IgD-negative memory B cell (primary cell): ENCODE results near the gene GBP3. TPM values are rescaled to one million over a fixed set of nuclear protein-coding genes. Genes with fewer than 3 reads are reported as not detected.
"Not testable (repeated sequence)": the region's sequence is repeated elsewhere in the genome, so short reads cannot be mapped to it uniquely, and the experiment has no call there.

Source experiments
- H3K27ac Mint-ChIP-seq, 3 donors: one replicate each; pipeline ENCODE4 v1.8.0; 2020 to 2022; ENCODE audit warnings: mild to moderate bottlenecking in 3 of 3, mixed read lengths in 3 of 3, moderate library complexity in 1 of 3
- H3K27me3 Mint-ChIP-seq: one replicate; pipeline ENCODE4 v1.8.0; 2021; ENCODE audit warnings: mixed read lengths
- H3K36me3 Mint-ChIP-seq: one replicate; pipeline ENCODE4 v1.8.0; 2020; ENCODE audit warnings: mild to moderate bottlenecking, mixed read lengths
- H3K4me1 Mint-ChIP-seq, 3 donors: one replicate each; pipeline ENCODE4 v1.8.0; 2020 to 2022; ENCODE audit warnings: mixed read lengths in 3 of 3, mild to moderate bottlenecking in 1 of 3
- H3K4me3 Mint-ChIP-seq, 4 donors: one replicate each; pipeline ENCODE4 v1.8.0; 2020 to 2022; ENCODE audit warnings: mild to moderate bottlenecking in 4 of 4, mixed read lengths in 4 of 4, moderate library complexity in 3 of 4
- H3K9me3 Mint-ChIP-seq, 3 donors: one replicate each; pipeline ENCODE4 v1.8.0; 2020 to 2021; ENCODE audit warnings: mixed read lengths in 3 of 3, mild to moderate bottlenecking in 1 of 3
- polyA plus RNA-seq: library from polyadenylated mRNA; unstranded; fragments of 300-500 nt; fragmentation: Illumina TruSeq; gene quantifications from one replicate; pipeline ENCODE4 v1.2.3, GENCODE V29; 2021

Gene GBP3
- polyA plus RNA-seq = 2.9 TPM

- H3K27me3 Mint-ChIP-seq = no peaks in the 10 kb centered on the region
- peaks cover 0 to 8% (median 0%) of the 10 kb centered on the region in 3 donors for H3K9me3 Mint-ChIP-seq
- H3K36me3 Mint-ChIP-seq = peaks cover 13% of the 10 kb centered on the region
- H3K4me3 Mint-ChIP-seq = peak within 1 kb of the TSS; percentile 89 to 97 (median 94)
- H3K27ac Mint-ChIP-seq = peak within 1 kb of the TSS; percentile 62 to 95 (median 95)
- H3K4me1 Mint-ChIP-seq = peaks cover 12 to 29% (median 28%) of the 10 kb centered on the region in 3 donors
Measured at GRCh38 chr1:89022167-89022959, at the start of gene GBP3. GBP3 (minus strand) TSS chr1:89022866; CDS start chr1:89020721, 2,145 bp downstream.

- H3K4me1 Mint-ChIP-seq = peaks cover 7 to 10% (median 7%) of the 10 kb centered on the region in 3 donors
- H3K27me3 Mint-ChIP-seq = no peaks in the 10 kb centered on the region
- peak overlapping the region in 3 of 4 donors; percentile 73 to 96 (median 86) for H3K4me3 Mint-ChIP-seq
- H3K36me3 Mint-ChIP-seq = peaks cover 8% of the 10 kb centered on the region
- H3K9me3 Mint-ChIP-seq = peaks cover 0 to 8% (median 0%) of the 10 kb centered on the region in 3 donors
- peak overlapping the region in 1 of 3 donors; percentile 79 for H3K27ac Mint-ChIP-seq
Measured at GRCh38 chr1:89070509-89070908, 47.8 kb upstream of the GBP3 start.

- H3K27me3 Mint-ChIP-seq = no peaks in the 10 kb centered on the region
Measured at GRCh38 chr1:89069951-89070350, 47.3 kb upstream of the GBP3 start.

GRCh38 chr1:89068291-89068690 lies 45.6 kb upstream of the GBP3 start:
- Mint-ChIP-seq H3K4me3 (peak overlapping the region in 1 of 4 donors; percentile 13), H3K27me3 (no peaks in the 10 kb centered on the region), H3K9me3 (no peaks in the 10 kb centered on the region), H3K36me3 (peaks cover 6% of the 10 kb centered on the region), H3K27ac (no peak overlapping the region), H3K4me1 (peaks cover 19 to 27% (median 21%) of the 10 kb centered on the region in 3 donors)

More at GRCh38 chr1:89069951-89070350, 47.3 kb upstream of the GBP3 start:
- Mint-ChIP-seq H3K4me3 (peak overlapping the region; percentile 73 to 96 (median 83)), H3K36me3 (peaks cover 8% of the 10 kb centered on the region), H3K27ac (peak overlapping the region in 2 of 3 donors; percentile 10 to 79), H3K4me1 (peaks cover 8 to 13% (median 12%) of the 10 kb centered on the region in 3 donors), H3K9me3 (peaks cover 0 to 8% (median 0%) of the 10 kb centered on the region in 3 donors)

GRCh38 chr1:89065079-89065868 lies 42.6 kb upstream of the GBP3 start, which contains the start of gene GBP1:
GBP1 (minus strand) TSS chr1:89065208; CDS start chr1:89063234, 1,974 bp downstream.
- no peaks in the 10 kb centered on the region for H3K9me3 Mint-ChIP-seq
- peak within 1 kb of the TSS; percentile 21 to 92 (median 67) for H3K27ac Mint-ChIP-seq
- no peaks in the 10 kb centered on the region for H3K27me3 Mint-ChIP-seq
- H3K4me1 Mint-ChIP-seq = peaks cover 22 to 43% (median 36%) of the 10 kb centered on the region in 3 donors
- H3K36me3 Mint-ChIP-seq = peaks cover 5% of the 10 kb centered on the region
- H3K4me3 Mint-ChIP-seq = peak within 1 kb of the TSS; percentile 82 to 95 (median 94)

GRCh38 chr1:89064632-89065031 lies 42.0 kb upstream of the GBP3 start:
- H3K4me1 Mint-ChIP-seq = peaks cover 16 to 37% (median 32%) of the 10 kb centered on the region in 3 donors
- peak overlapping the region; percentile 6 to 92 (median 67) for H3K27ac Mint-ChIP-seq
- no peaks in the 10 kb centered on the region for H3K9me3 Mint-ChIP-seq
- no peaks in the 10 kb centered on the region for H3K27me3 Mint-ChIP-seq
- peaks cover 5% of the 10 kb centered on the region for H3K36me3 Mint-ChIP-seq
- peak overlapping the region; percentile 82 to 95 (median 94) for H3K4me3 Mint-ChIP-seq

- Mint-ChIP-seq H3K36me3 (peaks cover 7% of the 10 kb centered on the region), H3K4me1 (peaks cover 14 to 37% (median 30%) of the 10 kb centered on the region in 3 donors), H3K27ac (no peak overlapping the region), H3K9me3 (no peaks in the 10 kb centered on the region), H3K4me3 (peak overlapping the region in 3 of 4 donors; percentile 9 to 82 (median 46)), H3K27me3 (no peaks in the 10 kb centered on the region)
Measured at GRCh38 chr1:89063094-89063493, 40.4 kb upstream of the GBP3 start.

GRCh38 chr1:89060091-89060490 lies 37.4 kb upstream of the GBP3 start:
- no peaks in the 10 kb centered on the region for H3K9me3 Mint-ChIP-seq
- H3K4me1 Mint-ChIP-seq = peaks cover 12 to 32% (median 27%) of the 10 kb centered on the region in 3 donors
- H3K27ac Mint-ChIP-seq = peak overlapping the region in 1 of 3 donors; percentile 64
- no peaks in the 10 kb centered on the region for H3K27me3 Mint-ChIP-seq
- H3K36me3 Mint-ChIP-seq = peaks cover 9% of the 10 kb centered on the region
- no peak overlapping the region for H3K4me3 Mint-ChIP-seq

- Mint-ChIP-seq H3K4me1 (peaks cover 0 to 1% (median 0%) of the 10 kb centered on the region in 3 donors), H3K27ac (no peak overlapping the region), H3K4me3 (no peak overlapping the region), H3K27me3 (no peaks in the 10 kb centered on the region), H3K9me3 (no peaks in the 10 kb centered on the region), H3K36me3 (peaks cover 17% of the 10 kb centered on the region)
Measured at GRCh38 chr1:89051955-89052312, 29.3 kb upstream of the GBP3 start.

GRCh38 chr1:89051300-89051954 lies 28.8 kb upstream of the GBP3 start:
- H3K9me3 Mint-ChIP-seq = no peaks in the 10 kb centered on the region
- no peak overlapping the region for H3K27ac Mint-ChIP-seq
- H3K4me1 Mint-ChIP-seq = peaks cover 0 to 1% (median 0%) of the 10 kb centered on the region in 3 donors
- no peak overlapping the region for H3K4me3 Mint-ChIP-seq
- H3K36me3 Mint-ChIP-seq = peaks cover 17% of the 10 kb centered on the region
- H3K27me3 Mint-ChIP-seq = no peaks in the 10 kb centered on the region

- Mint-ChIP-seq H3K4me1 (peaks cover 0 to 1% (median 0%) of the 10 kb centered on the region in 3 donors), H3K27ac (no peak overlapping the region), H3K27me3 (no peaks in the 10 kb centered on the region), H3K9me3 (no peaks in the 10 kb centered on the region), H3K36me3 (peaks cover 15% of the 10 kb centered on the region), H3K4me3 (no peak overlapping the region)
Measured at GRCh38 chr1:89050649-89051033, 28.0 kb upstream of the GBP3 start.

- not testable (repeated sequence) for H3K4me3 Mint-ChIP-seq, H3K4me1 Mint-ChIP-seq, H3K27me3 Mint-ChIP-seq, H3K9me3 Mint-ChIP-seq, H3K27ac Mint-ChIP-seq
- peaks cover 15% of the 10 kb centered on the region for H3K36me3 Mint-ChIP-seq
Measured at GRCh38 chr1:89049901-89050648, 27.4 kb upstream of the GBP3 start.

GRCh38 chr1:89049187-89049586 lies 26.5 kb upstream of the GBP3 start:
- not testable (repeated sequence) for H3K9me3 Mint-ChIP-seq, H3K27me3 Mint-ChIP-seq, H3K4me1 Mint-ChIP-seq, H3K27ac Mint-ChIP-seq, H3K4me3 Mint-ChIP-seq
- H3K36me3 Mint-ChIP-seq = peaks cover 15% of the 10 kb centered on the region

- peaks cover 12% of the 10 kb centered on the region for H3K36me3 Mint-ChIP-seq
- no peak overlapping the region for H3K27ac Mint-ChIP-seq
- H3K9me3 Mint-ChIP-seq = no peaks in the 10 kb centered on the region
- peaks cover 0 to 1% (median 0%) of the 10 kb centered on the region in 3 donors for H3K4me1 Mint-ChIP-seq
- H3K27me3 Mint-ChIP-seq = no peaks in the 10 kb centered on the region
- no peak overlapping the region for H3K4me3 Mint-ChIP-seq
Measured at GRCh38 chr1:89047734-89048133, 25.1 kb upstream of the GBP3 start.
